AML-193 (cell line): Measurements from ENCODE around the gene LLCFC1.

Experiments
- DNase-seq, 2 experiments: peaks; one replicate each; lab custom pipeline; 2025; lab: John Stamatoyannopoulos, UW

Gene LLCFC1

DNA sequence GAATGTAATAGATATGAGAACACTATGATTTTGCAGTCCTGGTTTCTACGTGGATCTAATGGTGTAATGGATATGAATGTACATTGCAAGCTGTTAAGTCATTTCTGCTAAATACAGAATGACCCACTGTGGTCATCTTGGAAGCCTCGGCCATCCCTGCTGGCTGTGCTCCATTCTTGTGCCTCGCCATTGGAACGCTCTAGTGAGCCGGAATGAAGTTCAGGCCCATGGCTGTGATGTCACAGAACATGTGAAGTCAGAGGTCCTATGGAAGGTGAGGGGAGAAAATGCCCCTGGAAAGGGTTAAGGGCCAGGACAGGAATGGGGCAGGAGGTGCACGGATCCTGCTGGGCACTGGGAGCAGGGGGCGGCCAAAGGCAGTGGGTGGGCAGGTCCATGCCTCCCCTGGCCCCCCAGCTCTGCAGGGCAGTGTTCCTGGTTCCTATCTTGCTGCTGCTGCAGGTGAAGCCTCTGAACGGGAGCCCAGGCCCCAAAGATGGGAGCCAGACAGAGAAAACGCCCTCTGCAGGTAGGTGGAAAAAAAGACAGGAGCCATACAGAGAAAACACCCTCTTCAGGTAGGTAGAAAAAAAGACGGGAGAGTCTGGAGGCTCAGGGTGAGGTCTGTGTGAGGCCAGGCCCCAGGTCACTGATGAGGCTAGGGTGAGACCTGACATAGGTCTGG lies at the start of gene LLCFC1:
TSS of gene LLCFC1 (plus strand) at position 259 of the 685 bp plus-strand sequence. CDS start at position 397, 138 bp downstream.
- peak; percentile 1 to 21 for DNase-seq

DNA sequence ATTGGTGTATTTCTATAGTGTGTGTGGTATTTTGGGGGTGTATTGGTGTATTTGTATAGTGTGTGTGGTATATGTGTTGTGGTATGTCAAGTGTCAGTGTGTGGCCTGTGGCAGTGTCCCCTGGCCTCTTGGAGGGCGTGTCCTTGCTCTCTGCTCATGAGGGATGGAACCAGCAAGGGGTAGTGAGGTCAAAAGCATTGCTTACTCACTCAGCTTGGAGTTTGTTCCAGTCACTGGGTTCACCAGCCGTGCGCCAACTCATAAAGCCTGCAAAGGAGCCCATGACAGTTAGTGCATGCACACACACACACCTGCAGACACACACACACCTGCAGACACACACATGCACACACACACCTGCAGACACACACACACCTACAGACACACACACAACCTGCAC lies 49.5 kb upstream of the LLCFC1 start:
- no peak for DNase-seq

DNA sequence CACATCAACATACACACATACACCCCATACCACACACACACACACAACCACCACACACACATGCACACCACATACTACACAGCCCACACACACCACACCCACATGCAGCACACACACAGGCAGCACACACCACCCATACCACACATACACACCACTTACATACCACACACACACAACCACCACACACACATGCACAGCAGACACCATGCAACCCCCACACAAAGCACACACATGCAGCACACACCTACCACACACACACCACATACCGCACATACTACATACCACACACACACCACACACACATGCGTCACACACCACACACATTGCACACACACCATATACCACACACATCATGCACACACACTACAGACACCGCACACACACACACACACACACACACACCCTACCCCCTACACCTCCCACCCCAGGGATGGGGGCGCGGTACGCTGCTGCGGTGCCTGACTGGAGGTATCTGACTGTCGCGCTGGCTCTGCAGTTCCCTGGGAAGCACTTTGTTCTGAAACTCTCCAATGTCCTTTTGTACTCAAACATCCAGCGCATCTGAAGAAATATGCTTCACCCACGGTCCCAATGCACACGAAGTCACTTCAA lies 48.3 kb upstream of the LLCFC1 start:
- DNase-seq = no peak

DNA sequence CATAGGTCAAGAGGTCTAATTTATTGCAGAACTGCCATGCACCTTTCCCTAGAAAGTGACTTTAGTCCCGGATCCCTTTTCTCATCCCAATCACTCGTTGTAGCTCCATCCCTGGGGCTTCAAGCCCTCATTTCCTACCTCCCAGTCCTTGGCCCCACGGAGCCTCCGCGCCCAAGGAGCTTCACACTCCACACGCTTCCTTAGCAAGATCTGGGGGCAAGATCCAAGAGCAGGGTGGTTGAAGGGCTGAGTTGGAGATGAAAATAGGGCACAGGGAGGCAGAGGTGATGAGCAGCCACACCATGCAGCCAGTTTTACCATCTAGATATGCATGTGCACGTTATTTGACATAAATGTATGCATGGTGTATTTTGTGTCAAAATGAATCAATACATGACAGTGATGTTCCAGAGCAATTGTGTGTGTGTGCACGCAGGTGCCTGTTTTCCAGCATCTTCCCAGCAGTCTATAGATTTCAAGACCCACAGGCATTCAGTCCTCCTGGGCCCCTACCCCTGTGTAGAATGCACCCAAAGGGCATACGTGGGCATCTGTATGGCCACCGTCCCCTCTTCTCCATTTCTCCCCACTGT lies 47.7 kb upstream of the LLCFC1 start:
- DNase-seq = no peak

DNA sequence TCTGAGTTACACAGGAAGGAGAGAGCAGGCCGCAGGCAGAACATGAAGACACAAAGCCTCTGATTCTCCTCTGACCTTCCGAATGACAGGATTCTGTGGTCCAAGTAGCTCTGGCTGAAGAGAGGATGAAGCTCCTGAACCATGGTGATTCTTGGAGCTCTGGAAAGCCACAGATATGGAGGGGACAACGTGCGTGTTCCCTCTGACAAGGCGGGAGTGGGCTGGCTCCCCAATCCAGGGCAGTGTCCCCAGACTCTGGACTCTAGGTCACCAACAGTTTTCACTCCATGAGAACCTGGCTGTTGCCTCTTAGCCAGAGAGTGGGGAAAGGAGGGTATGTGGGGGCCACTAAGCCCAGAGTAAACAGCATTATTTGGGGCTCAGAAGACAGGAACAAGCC lies 46.3 kb upstream of the LLCFC1 start:
- DNase-seq = no peak

DNA sequence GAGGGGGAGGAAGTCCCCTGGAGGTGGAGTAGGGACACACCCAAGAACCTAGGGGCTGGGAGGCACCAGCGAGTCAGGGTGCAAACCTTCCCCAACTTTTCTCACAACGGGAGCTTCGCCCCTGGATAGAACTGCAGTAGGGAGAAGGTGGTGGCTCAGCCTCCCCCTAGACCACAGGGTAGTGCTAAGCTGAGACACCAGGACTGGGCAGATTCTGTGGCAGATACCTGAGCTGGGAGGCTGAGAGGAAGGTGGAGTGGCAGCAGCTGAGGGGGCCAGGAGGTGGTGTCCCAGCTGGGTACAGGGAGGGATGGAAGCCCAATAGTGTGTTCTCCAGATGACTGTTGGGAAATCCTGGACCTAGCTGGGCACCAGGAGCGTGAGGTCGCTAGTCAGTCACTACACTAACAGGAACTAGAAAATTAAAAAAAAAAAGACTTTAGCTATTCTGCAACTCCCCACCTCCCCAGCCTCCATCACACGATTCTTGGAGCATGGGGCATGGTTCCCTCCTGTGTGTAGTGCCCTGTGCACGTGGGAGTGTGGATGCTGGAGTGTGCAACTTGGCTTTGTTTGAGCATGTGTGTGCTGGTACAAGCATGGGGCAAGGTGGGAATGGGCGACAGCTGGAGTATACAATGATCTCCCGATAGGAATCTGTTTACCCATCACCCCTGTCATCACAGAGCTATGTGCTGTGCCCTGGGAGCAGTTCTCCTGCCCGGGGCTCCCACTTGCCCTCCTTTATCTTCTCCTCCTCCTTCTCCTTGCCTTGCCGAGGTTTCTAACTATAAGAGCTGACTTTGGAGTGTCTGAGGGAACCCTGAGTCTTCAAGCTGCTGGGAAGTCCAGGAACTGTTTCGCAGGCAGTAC lies 44.9 kb upstream of the LLCFC1 start:
- DNase-seq = no peak

- no peak for DNase-seq
Measured at GRCh38 chr7:142894985-142895593, 44.2 kb upstream of the LLCFC1 start.

DNA sequence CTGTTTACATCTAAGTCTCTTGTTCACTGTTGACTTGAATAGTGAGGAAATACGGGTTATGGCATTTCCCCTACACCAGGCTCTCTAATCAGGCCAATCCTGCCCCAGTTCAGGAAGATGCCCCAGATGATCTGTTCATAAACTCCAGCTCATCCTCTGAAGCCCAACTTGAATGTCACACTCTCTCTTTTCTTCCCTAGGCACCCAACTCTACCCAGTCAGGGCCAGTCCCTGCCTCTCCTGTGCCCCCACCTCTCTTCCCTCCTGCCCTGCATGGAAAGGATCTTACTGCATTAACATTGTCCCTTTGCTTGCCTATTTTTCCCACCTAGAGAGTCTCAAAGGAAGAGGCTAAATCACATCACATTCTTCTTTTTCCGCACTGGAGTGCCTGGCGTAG lies 43.1 kb upstream of the LLCFC1 start:
- no peak for DNase-seq

- no peak for DNase-seq
Measured at GRCh38 chr7:142896741-142897379, 42.4 kb upstream of the LLCFC1 start.

DNA sequence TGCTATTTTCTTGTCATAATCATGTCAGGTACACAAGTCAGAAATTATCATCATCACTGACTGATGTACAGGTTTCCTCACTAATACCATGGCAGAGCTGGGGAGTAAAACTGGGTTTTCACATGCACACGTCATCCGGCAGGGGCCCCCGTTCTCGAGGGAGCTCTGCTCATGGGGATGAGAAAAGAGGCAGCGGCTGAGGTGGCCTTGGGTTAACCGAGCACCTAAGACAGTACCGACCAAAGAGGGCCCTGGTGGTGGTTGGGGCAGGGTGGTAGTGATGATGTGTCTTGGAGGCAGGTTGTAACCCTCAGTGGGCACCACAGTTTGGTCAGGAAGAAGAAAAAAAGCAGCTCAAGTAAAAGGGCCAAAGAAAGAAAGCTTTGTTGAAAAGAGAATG lies 41.6 kb upstream of the LLCFC1 start:
- no peak for DNase-seq

- DNase-seq = no peak
Measured at GRCh38 chr7:142898377-142899170, 40.7 kb upstream of the LLCFC1 start.

- no peak for DNase-seq
Measured at GRCh38 chr7:142899661-142900060, 39.6 kb upstream of the LLCFC1 start.

GRCh38 chr7:142901426-142902259 lies 37.6 kb upstream of the LLCFC1 start:
- DNase-seq = no peak

DNA sequence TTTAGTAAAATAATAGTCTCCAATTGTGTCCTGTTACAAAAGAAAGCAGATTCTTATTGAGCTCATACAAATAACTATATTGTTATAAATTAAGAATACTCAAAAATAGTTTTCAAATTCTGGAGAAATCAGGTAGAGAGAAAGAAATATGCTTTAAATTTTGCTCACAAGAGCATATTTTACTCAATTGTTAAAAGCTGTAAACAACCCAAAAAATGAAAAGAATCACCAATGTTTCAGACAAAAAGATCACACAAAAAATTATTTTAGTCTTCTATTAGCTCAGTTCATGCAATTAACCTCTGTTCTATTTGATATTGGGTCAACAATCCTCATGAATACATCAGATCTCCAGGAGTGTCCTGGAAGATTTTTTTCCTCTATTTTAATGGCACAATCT lies 35.2 kb upstream of the LLCFC1 start:
- no peak for DNase-seq

DNA sequence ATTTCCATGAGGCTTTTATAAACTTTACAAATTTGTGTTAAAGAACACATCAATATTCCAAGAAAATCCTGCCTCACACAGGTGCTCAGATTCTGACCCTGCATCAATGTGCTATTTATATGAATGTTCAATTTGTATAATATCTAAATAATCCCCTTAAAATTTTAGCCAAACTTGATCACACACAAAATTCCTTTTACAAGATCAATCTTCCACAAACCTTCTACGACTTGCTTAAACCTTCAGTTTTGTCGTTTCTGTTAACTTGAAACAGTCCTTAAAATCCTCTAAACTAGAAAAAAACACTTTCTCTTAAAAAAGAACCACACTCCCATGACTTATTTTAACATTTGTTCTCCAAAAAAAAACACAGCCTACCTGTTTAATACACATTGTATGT lies 33.5 kb upstream of the LLCFC1 start:
- DNase-seq = no peak

DNA sequence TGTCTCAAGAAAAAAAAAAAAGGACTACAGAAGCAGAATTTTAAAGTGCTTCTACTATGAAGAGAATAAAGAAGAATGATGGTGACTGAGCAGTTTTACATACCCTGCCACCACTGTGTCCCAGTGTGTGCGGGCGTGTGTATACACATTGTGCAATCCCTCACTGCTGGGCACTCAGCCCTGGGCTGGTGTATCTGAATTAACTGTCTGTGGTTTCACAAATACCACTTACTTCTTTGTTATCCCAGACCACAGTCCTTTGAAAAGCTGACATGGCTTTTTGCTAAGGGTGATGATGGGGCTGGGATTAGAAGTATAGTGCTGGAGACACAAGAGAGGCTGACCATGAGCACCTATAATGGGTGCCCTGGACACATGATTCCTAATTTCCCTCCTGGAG lies 32.6 kb upstream of the LLCFC1 start:
- peak; percentile 56 to 66 for DNase-seq

DNA sequence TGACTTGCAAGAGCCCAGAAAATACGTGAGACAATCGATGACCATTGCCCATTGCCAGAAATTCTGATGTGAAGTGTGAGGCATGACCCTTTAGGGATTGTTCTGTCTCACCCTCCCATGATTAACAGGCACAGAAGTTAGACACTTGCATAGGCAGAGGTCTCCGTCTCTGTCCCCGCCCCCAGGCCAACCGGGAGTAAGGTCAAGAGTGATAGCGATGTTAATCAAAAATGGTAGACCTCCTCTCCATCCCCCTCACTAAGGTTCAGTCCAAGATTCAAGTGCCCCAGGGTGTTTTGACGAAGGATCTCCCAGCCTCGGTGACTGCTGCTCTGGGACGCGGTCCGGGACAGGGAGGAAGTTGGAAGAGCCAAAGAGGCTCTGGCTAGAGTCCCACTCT lies 31.0 kb upstream of the LLCFC1 start:
- no peak for DNase-seq

DNA sequence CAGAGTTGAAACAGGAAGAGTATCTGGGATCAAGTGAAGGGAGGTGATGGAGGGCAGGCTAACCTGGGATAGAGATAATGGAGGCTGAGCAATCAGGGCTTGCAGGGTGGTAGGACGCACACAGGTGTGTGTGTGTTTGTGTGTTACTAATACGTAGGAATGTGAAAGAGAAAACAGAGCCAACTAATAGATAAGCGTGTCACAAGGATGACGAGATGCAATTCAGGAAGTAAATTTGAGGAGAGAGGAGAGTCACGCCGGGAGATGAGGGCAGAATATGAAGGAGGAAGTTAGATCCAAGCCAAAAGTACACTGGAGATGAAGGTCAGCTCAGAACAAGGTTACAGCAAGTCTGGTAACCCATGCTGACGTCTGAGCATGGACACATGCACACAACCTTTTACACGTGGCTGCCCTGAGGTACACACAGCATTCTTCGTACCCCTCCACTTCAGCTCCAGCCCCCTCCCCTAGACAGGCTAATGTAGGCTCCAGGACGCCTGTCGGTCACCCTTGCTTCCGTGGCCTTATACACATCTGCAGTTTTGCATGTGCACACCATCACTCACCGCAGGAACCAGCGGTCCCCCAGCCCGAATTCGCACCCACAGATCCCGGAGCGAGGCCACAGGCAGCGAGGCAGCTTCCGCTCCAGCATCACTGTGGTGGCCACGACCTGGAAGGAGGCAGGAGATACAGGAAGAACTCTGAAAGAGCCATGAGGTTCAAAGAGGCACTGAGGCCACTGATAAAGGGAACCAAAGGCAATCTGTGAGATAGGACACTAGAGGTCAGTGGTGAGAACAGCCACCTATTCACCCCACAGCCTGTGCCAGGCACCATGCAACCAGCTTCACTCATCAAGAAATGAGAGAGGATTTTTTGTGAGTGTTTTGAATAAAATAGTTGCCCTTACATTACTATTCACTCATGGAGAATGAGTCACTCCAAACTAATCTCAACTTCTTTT lies 30.1 kb upstream of the LLCFC1 start:
- peak; percentile 65 to 66 for DNase-seq

- no peak for DNase-seq
Measured at GRCh38 chr7:142910031-142910433, 29.3 kb upstream of the LLCFC1 start.
